ENCODE measurements around the gene ELOVL4. TPM values are rescaled to one million over a fixed set of nuclear protein-coding genes. Genes with fewer than 3 reads are reported as not detected.

The ELOVL4 gene
- total RNA-seq, 1 experiment from 2014 or later: 4.8 TPM

DNA sequence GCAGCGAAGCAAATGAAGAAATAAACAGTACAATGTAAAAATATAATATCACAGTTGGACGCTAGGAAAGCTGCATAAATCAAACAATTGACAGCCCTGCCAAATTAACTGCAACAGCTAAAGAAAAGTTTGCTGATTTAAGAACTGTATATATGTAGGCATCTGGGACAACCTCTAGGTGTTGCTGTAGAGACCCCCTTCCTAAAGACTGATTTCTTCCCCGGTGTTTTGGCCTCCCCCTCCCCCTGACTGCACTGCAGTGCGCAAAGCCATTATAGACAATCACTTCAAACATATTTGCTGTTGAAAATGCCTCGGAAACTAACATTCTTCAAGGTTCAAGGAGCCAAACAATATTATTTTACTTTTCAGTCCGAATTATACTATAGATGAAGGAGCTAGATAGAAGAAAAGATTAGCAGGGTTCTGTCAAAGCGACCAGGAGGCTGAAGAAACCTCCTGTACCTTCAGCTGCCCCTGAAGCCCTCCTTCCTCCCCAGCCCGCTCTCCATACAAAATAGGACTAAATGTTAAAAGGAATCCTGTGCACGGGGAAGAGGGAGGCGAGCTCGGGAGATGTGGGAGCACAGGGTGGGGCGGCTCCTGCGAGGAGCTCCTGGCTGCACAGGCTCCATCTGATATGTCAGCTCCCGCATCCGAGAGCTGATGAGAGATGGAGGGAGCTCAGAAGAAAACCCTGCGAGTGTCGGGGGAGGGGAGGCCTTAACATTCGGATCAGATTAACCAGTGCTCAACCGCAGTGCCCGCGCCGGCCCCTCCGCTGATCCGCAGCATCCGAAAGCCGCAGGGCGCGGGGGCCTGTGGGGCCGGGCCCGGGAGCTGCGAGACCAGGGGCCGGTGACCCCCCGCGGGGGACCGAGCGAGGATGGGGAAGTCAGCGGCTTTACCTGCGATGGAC, 822 bp downstream of the ELOVL4 start:
- H3K27me3 ChIP-seq (ENCODE audit: control insufficient read depth, insufficient read depth, low read length): peaks cover 9% of the 10 kb centered on the region
- DNase-seq: peak; percentile 64
- H3K36me3 ChIP-seq (replicated peaks; ENCODE audit: control insufficient read depth, insufficient read depth, low read length): no peaks in the 10 kb centered on the region
- H3K4me3 ChIP-seq (ENCODE audit: insufficient read depth, low read depth, low read length): peak overlapping the region; percentile 75

DNA sequence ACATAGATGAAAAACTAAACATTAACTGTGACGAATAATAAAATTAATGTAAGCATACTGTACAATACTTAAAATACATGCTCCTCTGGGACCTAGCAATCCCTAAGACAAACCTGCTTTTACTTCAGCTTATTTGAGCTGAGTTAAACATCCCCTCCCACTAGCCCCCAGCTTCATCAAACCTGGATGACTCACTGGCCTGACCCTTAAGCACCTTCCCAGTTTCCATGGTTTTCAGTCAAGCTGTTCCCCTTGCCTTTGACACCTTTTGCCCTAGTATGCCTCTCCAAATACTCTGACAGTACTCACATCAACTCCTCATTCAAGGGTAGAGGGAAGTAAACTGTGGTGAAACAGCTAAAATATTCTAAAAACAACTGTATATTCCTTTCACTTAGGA, 4.2 kb downstream of the ELOVL4 start:
- DNase-seq: no peak
- Histone ChIP-seq H3K27me3 (ENCODE audit: control insufficient read depth, insufficient read depth, low read length) (peaks cover 9% of the 10 kb centered on the region), H3K36me3 (replicated peaks; ENCODE audit: control insufficient read depth, insufficient read depth, low read length) (no peaks in the 10 kb centered on the region), H3K4me3 (ENCODE audit: insufficient read depth, low read depth, low read length) (no peak overlapping the region)

DNA sequence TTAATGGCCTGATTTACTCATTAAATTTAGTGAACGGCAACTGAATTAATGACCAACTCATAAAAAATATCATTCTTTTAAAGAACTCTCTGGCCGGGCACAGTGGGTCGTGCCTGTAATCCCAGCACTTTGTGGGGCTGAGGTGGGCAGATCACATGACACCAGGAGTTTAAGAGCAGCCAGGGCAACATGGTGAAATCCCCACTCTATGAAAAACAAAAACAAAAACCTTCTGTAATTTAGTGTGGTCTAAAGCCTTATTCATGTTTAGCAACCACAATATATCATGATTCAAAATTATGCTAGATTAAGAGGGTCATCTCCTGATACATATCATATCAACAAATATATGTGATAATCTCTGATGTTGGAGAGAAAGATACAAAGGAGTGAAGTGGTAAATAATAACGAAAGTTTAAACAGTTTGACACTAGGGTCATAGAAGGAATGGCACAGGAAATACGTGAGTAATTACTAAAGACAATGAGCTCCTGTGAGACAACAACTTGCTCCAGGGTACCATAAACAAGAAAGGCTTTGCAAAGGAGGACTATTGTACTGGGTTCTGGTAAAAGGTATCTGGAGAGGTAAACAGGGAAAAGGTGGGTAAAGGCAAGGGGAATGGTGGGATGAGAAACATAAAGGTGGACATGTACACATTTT, 5.7 kb downstream of the ELOVL4 start:
- Histone ChIP-seq H3K4me3 (ENCODE audit: insufficient read depth, low read depth, low read length) (no peak overlapping the region), H3K27me3 (ENCODE audit: control insufficient read depth, insufficient read depth, low read length) (peaks cover under 1% of the 10 kb centered on the region; the same call in 1 of the 2 replicates), H3K36me3 (replicated peaks; ENCODE audit: control insufficient read depth, insufficient read depth, low read length) (no peaks in the 10 kb centered on the region)
- DNase-seq: no peak

DNA sequence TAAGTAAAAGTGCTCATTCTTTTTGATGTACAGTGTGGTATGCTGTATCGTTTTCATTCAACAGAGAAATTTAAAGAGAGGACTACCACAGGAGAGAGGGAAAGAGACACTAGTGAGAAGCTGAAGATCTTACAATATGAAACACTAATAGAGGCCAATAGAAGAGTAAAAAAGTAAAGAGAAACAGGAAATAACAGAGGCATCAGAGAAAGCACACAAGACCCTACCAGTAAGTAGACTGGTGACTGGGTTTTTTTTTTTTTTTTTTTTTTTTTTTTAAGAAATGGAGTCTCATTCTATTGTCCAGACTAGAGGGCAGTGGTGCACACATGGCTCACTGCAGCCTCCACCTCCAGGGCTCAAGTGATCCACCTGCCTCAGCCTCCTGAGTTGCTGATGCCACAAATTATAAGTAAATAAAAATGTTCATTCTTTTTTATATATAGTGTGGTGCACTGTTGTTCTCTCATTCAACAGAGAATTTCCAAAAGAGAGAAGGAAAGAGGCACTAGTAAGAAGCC, 18.8 kb downstream of the ELOVL4 start:
- no peaks in the 10 kb centered on the region for H3K36me3 ChIP-seq (replicated peaks; ENCODE audit: control insufficient read depth, insufficient read depth, low read length)
- H3K27me3 ChIP-seq (ENCODE audit: control insufficient read depth, insufficient read depth, low read length): no peaks in the 10 kb centered on the region
- DNase-seq: no peak
- H3K4me3 ChIP-seq (ENCODE audit: insufficient read depth, low read depth, low read length): no peak overlapping the region

DNA sequence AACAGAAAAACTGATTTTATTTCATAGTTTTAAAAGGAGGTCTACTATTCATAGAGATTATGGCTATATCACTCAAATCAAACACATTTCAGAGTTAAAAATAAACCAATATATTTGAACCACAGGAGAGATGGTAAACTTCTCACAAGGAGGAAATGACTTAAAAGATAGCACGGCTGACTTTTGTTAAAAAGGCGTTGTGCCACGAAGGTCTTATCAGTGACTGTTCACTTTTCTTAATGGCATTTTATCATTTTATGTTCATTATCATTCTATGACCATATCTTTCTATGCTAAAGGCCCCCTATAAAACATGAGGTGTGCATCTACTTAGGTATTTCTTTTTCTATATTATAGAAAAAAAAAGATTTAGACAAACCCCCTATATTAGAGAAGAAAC, 19.6 kb downstream of the ELOVL4 start:
- H3K4me3 ChIP-seq (ENCODE audit: insufficient read depth, low read depth, low read length): no peak overlapping the region
- H3K36me3 ChIP-seq (replicated peaks; ENCODE audit: control insufficient read depth, insufficient read depth, low read length): no peaks in the 10 kb centered on the region
- no peak for DNase-seq
- H3K27me3 ChIP-seq (ENCODE audit: control insufficient read depth, insufficient read depth, low read length): no peaks in the 10 kb centered on the region

DNA sequence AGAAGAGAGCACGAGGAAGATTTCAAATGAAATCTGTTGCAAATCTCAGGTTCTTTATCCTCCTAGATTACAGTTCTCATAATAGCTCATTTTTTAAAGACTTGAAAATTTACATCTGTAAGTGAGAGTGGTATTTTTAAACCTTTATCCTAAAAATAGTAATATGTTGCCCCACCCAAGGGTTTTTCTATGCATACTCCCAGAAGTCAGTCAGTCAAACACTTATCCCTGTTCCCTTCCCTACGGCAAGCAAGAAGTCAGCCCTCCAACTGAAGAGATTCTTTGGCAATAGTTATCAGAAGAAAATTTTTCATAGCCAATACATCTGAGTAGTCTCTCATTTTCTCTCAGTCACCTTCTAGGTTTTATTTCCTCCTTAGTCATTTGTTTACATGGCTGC, 24.1 kb downstream of the ELOVL4 start:
- DNase-seq: no peak
- Histone ChIP-seq H3K27me3 (ENCODE audit: control insufficient read depth, insufficient read depth, low read length) (no peaks in the 10 kb centered on the region), H3K4me3 (ENCODE audit: insufficient read depth, low read depth, low read length) (no peak overlapping the region), H3K36me3 (replicated peaks; ENCODE audit: control insufficient read depth, insufficient read depth, low read length) (no peaks in the 10 kb centered on the region)

DNA sequence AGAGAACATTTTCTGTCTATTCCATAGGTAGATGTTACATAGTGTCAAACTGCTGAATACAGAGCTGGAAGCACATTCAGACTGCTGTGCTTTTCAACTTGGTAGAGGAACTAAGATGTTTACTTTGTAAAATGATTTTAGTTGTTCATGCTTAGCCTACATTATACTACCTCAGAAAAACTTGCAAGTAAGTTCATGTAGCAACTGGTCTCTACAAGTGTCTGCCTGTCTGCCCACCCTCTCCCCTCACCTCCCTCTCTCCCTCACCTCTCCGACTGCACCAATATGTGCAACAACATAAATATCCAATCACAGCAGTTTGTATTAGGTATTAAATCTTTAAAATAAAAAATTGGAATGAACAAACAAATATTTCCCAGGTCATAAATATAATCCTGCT, 25.3 kb downstream of the ELOVL4 start:
- Histone ChIP-seq H3K27me3 (ENCODE audit: control insufficient read depth, insufficient read depth, low read length) (no peaks in the 10 kb centered on the region), H3K36me3 (replicated peaks; ENCODE audit: control insufficient read depth, insufficient read depth, low read length) (no peaks in the 10 kb centered on the region), H3K4me3 (ENCODE audit: insufficient read depth, low read depth, low read length) (no peak overlapping the region)
- no peak for DNase-seq

DNA sequence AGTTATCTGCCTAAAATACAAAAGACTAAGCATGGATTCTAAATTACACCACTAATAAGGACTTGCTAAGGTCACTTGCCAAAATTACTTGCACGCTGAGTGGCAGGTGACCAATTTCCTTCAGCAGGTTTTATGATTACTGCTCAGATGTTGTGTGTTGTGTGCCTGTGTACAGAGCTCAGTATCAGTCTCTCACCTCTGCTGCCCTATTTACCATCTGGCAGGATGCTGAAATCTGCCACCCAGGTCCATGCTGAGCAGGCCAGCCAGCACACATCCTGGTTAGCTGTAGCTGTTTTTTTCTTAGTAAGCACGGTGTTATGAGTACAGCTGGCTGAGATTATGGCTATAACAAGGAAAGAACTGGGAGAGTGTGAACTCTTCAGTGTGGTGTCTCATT, 34.0 kb downstream of the ELOVL4 start:
- H3K36me3 ChIP-seq (replicated peaks; ENCODE audit: control insufficient read depth, insufficient read depth, low read length): no peaks in the 10 kb centered on the region
- no peaks in the 10 kb centered on the region for H3K27me3 ChIP-seq (ENCODE audit: control insufficient read depth, insufficient read depth, low read length)
- no peak overlapping the region for H3K4me3 ChIP-seq (ENCODE audit: insufficient read depth, low read depth, low read length)
- no peak for DNase-seq

DNA sequence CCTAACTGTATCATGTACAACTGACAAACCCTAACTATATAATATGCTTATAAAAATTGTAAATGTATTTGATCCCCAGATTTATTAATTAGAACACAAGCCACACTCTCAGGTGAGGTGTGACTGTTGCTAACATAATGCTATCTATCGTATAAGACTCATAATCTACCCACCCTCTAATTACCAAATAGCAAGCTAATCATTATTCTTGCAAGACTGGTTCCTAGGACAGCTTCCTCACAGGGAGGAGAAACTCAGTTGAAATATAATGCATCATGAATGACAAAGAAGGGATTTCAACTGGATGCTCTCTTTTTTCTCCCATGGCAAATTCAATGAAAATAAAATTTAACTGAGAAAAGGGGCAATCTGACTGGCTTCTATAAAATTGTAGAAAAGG, 35.4 kb downstream of the ELOVL4 start:
- Histone ChIP-seq H3K4me3 (ENCODE audit: insufficient read depth, low read depth, low read length) (no peak overlapping the region), H3K27me3 (ENCODE audit: control insufficient read depth, insufficient read depth, low read length) (no peaks in the 10 kb centered on the region), H3K36me3 (replicated peaks; ENCODE audit: control insufficient read depth, insufficient read depth, low read length) (no peaks in the 10 kb centered on the region)
- DNase-seq: no peak

DNA sequence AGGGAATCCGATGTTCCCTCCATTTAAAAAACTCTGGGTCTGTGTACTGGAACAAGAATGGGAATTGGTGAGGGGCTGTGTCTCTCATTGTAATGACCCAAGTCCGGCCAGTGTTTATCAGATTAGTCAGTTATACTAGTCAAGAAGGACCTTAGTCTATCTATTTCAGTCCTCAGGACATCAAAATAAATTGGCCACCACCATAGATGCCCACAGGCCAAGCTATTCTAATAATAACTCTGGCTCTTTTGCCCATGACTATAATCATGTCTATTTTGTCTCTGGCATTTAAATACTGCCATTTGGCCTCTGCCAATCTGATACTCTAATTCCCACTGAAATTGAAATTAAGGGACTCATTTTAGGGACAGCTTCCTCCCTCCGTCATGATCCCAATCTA, 37.8 kb downstream of the ELOVL4 start:
- Histone ChIP-seq H3K36me3 (replicated peaks; ENCODE audit: control insufficient read depth, insufficient read depth, low read length) (no peaks in the 10 kb centered on the region), H3K4me3 (ENCODE audit: insufficient read depth, low read depth, low read length) (no peak overlapping the region), H3K27me3 (ENCODE audit: control insufficient read depth, insufficient read depth, low read length) (no peaks in the 10 kb centered on the region)
- DNase-seq: no peak

DNA sequence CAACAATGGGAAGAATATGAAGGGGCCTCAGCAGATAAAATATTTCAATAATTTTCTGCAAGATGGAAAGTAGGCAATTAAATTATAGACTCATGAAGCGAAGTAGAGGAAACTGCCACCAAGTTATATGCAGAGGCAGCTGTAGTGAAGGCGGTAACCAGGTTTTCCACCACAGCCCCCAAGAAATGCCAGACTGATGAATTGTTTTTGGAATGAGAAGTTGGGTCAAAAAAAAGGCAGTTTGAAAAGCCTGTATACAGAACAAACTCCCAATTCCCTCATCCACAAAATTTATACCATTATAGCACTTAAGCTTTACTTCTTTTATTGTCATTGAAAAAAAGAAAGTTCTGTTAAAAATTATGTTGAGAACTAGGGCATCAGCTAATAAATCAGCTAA, 45.3 kb downstream of the ELOVL4 start:
- H3K27me3 ChIP-seq (ENCODE audit: control insufficient read depth, insufficient read depth, low read length): no peaks in the 10 kb centered on the region
- no peaks in the 10 kb centered on the region for H3K36me3 ChIP-seq (replicated peaks; ENCODE audit: control insufficient read depth, insufficient read depth, low read length)
- H3K4me3 ChIP-seq (ENCODE audit: insufficient read depth, low read depth, low read length): no peak overlapping the region
- DNase-seq: no peak

DNA sequence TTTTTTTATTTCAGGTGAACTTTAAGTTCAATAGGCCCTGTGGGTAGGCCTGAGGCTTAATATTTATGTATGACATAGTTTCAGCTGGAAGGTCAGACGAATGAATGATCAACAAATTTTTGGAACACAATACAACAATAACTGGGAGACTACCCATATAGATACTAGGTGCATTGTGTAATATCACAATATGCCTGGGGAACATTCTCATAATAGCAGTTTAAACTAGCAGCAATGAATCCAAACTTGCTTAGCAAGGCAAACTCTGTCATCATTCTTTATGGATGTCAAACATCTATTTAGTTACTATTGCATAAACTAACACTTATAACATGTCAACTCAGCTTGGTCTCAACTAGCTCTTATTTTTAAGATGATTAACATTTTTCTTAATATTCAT, 49.3 kb downstream of the ELOVL4 start:
- no peaks in the 10 kb centered on the region for H3K27me3 ChIP-seq (ENCODE audit: control insufficient read depth, insufficient read depth, low read length)
- no peaks in the 10 kb centered on the region for H3K36me3 ChIP-seq (replicated peaks; ENCODE audit: control insufficient read depth, insufficient read depth, low read length)
- no peak overlapping the region for H3K4me3 ChIP-seq (ENCODE audit: insufficient read depth, low read depth, low read length)
- no peak for DNase-seq

DNA sequence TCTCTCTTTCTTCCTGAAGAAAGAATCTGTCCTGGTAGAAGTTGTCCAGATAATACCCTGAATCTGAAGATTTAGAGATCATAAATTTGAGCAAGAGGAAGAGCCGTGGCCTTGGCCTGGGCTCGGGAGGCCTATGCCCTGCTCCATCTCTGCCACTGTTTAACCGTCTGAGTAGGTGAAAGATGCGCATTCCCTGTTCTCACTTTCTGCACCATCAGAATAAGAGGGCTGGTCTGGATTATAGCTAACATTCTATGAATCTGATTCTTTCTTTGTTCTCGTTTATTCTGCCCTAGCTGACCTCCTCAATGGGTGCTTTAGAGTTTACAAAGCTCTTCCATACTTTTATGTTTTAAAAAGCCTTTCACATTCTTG, 51.3 kb downstream of the ELOVL4 start:
- Histone ChIP-seq H3K27me3 (ENCODE audit: control insufficient read depth, insufficient read depth, low read length) (no peaks in the 10 kb centered on the region), H3K4me3 (ENCODE audit: insufficient read depth, low read depth, low read length) (no peak overlapping the region), H3K36me3 (replicated peaks; ENCODE audit: control insufficient read depth, insufficient read depth, low read length) (no peaks in the 10 kb centered on the region)
- no peak for DNase-seq

DNA sequence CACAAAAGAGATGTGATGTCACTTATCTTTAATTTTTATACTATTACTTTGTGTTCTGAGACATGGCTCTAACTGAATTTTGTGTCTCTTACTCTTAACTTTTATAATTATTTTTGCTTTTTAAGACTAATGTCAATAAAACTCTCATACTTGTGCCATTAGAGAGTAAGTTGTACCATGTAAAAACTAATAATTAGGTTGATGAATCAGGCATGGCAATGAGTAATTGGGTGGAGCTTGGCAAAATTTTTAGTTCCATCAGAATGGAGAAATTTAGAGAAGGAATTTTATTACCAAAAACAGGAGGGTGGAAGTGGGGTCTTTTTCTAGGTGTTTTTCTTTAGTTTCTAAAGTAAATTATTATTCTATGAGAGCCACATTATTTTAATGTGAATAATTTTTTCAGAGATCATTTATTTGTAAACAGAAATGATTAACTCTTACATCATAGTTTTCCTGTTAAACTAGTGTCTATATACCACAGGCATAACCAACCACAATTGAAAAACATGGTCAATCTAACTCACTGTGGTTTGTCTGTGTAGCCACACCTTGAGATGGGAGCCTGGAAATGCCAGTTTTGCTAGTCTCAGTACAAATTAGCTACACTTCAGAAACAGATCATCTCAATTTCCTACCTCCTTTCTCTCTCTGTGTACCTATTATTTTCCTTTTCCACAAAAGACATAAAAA, 51.8 kb downstream of the ELOVL4 start:
- Histone ChIP-seq H3K36me3 (replicated peaks; ENCODE audit: control insufficient read depth, insufficient read depth, low read length) (no peaks in the 10 kb centered on the region), H3K4me3 (ENCODE audit: insufficient read depth, low read depth, low read length) (no peak overlapping the region), H3K27me3 (ENCODE audit: control insufficient read depth, insufficient read depth, low read length) (no peaks in the 10 kb centered on the region)
- DNase-seq: no peak

DNA sequence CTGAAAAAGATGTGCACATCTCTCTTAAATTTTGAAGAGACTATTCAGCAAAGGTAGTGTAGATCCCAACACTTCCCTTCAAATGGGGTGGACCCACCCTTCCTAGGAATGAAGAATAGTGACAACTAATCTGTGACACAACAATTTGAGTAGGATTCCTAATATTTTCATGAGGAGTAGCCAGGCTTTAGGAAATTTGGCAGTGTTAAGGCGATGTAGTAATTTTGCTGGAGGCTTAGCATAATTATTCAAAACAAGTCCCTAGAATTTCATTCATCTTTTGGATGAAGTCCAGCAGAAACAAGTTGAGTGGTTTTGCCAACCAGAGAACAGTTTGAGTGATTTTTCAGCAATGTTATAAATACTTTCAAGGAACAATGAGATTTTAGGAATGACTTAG, 52.4 kb downstream of the ELOVL4 start:
- no peaks in the 10 kb centered on the region for H3K27me3 ChIP-seq (ENCODE audit: control insufficient read depth, insufficient read depth, low read length)
- H3K36me3 ChIP-seq (replicated peaks; ENCODE audit: control insufficient read depth, insufficient read depth, low read length): no peaks in the 10 kb centered on the region
- no peak for DNase-seq
- no peak overlapping the region for H3K4me3 ChIP-seq (ENCODE audit: insufficient read depth, low read depth, low read length)
